Cardiac fibroblast (primary cell): ENCODE data around the gene SLC24A1.
A peak's percentile ranks its signal among the peaks of the same experiment; 100 is the strongest.

ENCODE experiments used
- DNase-seq, 2 donors: peaks; one replicate each; pipeline versions ENCODE4 v3.0.0 to v3.0.0-alpha.2; 2010; ENCODE audit warnings: low read depth in 2 of 2
- H3K4me3 ChIP-seq, 2 donors: replicated peaks in 1 of 2; 1 replicate in 1 of 2; 2 replicates in 1 of 2; pipeline ENCODE4 v1.5.1; 2011; ENCODE audit warnings: low read depth in 2 of 2, low read length in 2 of 2, mild to moderate bottlenecking in 2 of 2, moderate library complexity in 1 of 2
- TF ChIP-seq, protein P1 (sequence below): IDR thresholded peaks from one replicate; pipeline ENCODE4 v1.5.1; 2011; ENCODE audit warnings: low read depth, mild to moderate bottlenecking, low read length, inconsistent platforms

The SLC24A1 gene

DNA sequence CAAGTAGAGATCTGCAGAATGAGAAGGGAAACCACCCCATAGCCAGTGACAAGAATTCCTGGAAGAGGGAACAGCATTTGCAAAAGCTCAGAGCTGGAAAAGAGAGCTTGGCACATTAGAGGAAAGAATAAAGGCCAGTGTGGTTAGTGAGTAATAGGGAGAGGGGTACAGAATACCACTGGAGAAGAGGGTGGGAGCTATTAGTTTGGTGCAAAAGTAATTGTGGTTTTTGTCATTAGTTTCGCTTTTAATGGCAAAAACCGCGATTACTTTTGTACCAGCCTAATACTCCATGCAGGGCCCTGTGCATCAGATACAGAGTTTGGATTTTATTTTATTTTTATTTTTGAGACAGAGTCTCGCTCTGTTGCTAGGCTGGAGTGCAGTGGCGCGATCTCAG is 9.8 kb downstream of the SLC24A1 start:
- H3K4me3 ChIP-seq: no peak overlapping the region
- TF ChIP-seq, protein P1, sequence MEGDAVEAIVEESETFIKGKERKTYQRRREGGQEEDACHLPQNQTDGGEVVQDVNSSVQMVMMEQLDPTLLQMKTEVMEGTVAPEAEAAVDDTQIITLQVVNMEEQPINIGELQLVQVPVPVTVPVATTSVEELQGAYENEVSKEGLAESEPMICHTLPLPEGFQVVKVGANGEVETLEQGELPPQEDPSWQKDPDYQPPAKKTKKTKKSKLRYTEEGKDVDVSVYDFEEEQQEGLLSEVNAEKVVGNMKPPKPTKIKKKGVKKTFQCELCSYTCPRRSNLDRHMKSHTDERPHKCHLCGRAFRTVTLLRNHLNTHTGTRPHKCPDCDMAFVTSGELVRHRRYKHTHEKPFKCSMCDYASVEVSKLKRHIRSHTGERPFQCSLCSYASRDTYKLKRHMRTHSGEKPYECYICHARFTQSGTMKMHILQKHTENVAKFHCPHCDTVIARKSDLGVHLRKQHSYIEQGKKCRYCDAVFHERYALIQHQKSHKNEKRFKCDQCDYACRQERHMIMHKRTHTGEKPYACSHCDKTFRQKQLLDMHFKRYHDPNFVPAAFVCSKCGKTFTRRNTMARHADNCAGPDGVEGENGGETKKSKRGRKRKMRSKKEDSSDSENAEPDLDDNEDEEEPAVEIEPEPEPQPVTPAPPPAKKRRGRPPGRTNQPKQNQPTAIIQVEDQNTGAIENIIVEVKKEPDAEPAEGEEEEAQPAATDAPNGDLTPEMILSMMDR: no peak
- no peak for DNase-seq

DNA sequence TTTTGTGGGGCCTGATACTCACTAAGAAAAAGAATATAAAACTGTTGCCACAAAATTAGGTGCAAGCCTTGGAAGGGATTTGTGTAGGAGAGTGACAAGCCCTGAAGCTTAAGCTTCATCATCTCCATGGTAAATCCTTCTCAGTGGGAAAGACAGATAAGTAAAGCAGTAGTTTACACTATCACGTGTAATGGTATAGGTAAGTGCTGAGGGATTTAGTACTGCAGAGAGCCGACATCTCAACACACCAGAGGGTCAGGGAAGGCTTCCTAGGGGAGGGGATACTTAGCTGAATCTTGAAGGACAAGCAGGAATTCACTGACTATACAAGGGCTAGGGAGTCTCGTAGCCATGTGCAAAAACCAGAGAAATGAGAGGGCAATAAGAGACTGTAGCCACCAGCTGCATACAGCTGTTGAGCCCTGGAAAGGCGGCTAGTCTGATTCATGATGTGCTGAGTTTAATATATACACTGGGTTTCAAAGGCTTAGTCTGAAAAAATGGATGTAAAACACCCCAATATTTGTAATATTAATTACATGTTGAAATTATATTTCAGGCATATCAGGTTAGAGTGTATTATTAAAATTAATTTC is 11.1 kb downstream of the SLC24A1 start:
- DNase-seq: no peak
- H3K4me3 ChIP-seq: no peak overlapping the region
- TF ChIP-seq, protein P1: no peak

DNA sequence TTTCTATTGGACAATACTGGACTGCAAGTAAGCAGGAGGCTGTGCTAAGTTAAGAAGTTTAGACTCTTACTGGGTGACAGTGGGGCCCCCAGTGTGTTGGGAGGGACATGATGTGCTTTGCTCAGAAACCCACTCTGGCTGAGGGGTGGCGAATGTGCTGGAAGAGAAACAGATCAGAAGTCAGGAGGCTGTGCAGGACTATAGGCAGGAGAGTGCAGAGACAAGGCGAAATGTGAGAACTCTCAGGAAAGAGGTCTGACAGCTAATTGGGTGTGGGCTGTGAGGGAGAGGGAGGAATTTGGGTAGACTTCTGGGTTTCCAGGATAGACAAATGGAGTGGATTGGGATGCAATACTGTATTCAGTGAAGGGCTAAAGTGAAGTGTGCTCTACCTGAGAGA is 12.0 kb downstream of the SLC24A1 start:
- TF ChIP-seq, protein P1: no peak
- no peak overlapping the region for H3K4me3 ChIP-seq
- no peak for DNase-seq

- DNase-seq: peak in 1 of 2 donors; percentile 81
- TF ChIP-seq, protein P1: no peak
Measured at GRCh38 chr15:65634356-65634755, 12.6 kb downstream of the SLC24A1 start.

DNA sequence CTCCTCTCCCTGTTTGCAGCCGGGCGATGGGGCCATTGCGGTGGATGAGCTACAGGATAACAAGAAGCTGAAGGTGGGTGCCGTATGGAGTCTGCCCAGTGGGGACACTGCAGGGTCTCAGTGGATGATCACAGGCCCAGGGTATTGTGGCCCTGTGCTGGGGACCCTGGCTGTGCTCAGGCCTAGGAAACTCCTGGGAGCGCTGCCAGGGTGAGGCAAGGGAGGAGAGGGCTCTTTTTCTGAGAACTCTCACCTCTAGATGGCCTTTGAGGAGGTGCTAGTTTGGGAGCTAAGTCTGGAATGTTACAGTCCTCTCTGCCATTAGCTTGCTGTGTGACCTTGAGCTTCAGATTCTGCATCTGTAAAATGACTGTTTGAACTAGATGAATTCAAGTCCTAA is 16.4 kb downstream of the SLC24A1 start:
- TF ChIP-seq, protein P1: no peak
- no peak overlapping the region for H3K4me3 ChIP-seq
- DNase-seq: no peak

More at GRCh38 chr15:65634356-65634755, 12.6 kb downstream of the SLC24A1 start:
- H3K4me3 ChIP-seq: no peak overlapping the region

- TF ChIP-seq, protein P1: peak; percentile 81
- DNase-seq: peak; percentile 87 to 88
- H3K4me3 ChIP-seq: no peak overlapping the region
Measured at GRCh38 chr15:65638681-65639089, 16.9 kb downstream of the SLC24A1 start.

DNA sequence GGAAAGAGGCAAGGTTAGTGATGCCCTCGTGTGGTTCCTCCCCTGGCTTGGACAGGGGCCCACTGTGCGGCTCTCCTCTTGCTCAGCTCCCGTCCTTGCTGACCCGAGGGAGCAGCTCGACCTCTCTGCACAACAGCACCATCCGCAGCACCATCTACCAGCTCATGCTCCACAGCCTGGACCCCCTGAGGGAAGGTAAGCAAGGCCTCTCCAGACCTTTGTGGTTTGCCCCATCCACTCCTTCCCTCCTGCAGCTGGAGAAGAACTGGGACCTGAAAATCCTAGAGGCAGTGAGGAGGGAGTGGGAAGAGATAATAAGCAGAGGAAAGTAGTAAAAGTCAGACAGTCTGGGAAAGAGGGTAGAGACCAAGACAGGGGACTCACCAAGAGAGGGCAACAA is 17.8 kb downstream of the SLC24A1 start:
- TF ChIP-seq, protein P1: no peak
- H3K4me3 ChIP-seq: no peak overlapping the region
- no peak for DNase-seq
